ENCODE results near the gene NR6A1.

Gene NR6A1

GRCh38 chr9:124574534-124575375 is 196.4 kb downstream of the NR6A1 start:
- DNase-seq = no peak
- in situ Hi-C loops (cut with MboI; ENCODE audit: low pct_unique_long_range_greater_than_20kb, low sequenced_read_pairs) = no loop called here

GRCh38 chr9:124570942-124571666 is 200.0 kb downstream of the NR6A1 start:
- in situ Hi-C loops (cut with MboI; ENCODE audit: low pct_unique_long_range_greater_than_20kb, low sequenced_read_pairs) = no loop called here
- DNase-seq = no peak

GRCh38 chr9:124569942-124570341 is 201.2 kb downstream of the NR6A1 start:
- in situ Hi-C loops (cut with MboI; ENCODE audit: low pct_unique_long_range_greater_than_20kb, low sequenced_read_pairs) = no loop called here
- DNase-seq = no peak

- DNase-seq = no peak
- in situ Hi-C loops (cut with MboI; ENCODE audit: low pct_unique_long_range_greater_than_20kb, low sequenced_read_pairs) = no loop called here
These were observed 203.7 kb downstream of the NR6A1 start for GRCh38 chr9:124567362-124567761.

GRCh38 chr9:124562328-124562727 is 208.8 kb downstream of the NR6A1 start:
- in situ Hi-C loops (cut with MboI; ENCODE audit: low pct_unique_long_range_greater_than_20kb, low sequenced_read_pairs) = no loop called here
- DNase-seq = no peak

- no peak for DNase-seq
- in situ Hi-C loops (cut with MboI; ENCODE audit: low pct_unique_long_range_greater_than_20kb, low sequenced_read_pairs) = no loop called here
These were observed 211.2 kb downstream of the NR6A1 start for GRCh38 chr9:124559871-124560270.

GRCh38 chr9:124558777-124559470 is 212.2 kb downstream of the NR6A1 start:
- in situ Hi-C loops (cut with MboI; ENCODE audit: low pct_unique_long_range_greater_than_20kb, low sequenced_read_pairs) = no loop called here

GRCh38 chr9:124557895-124558294 is 213.2 kb downstream of the NR6A1 start:
- DNase-seq = no peak
- in situ Hi-C loops (cut with MboI; ENCODE audit: low pct_unique_long_range_greater_than_20kb, low sequenced_read_pairs) = no loop called here

More at GRCh38 chr9:124558777-124559470, 212.2 kb downstream of the NR6A1 start:
- no peak for DNase-seq

- no peak for DNase-seq
These were observed 216.1 kb downstream of the NR6A1 start for GRCh38 chr9:124555043-124555442.

GRCh38 chr9:124553738-124554137 is 217.4 kb downstream of the NR6A1 start:
- in situ Hi-C loops (cut with MboI; ENCODE audit: low pct_unique_long_range_greater_than_20kb, low sequenced_read_pairs) = no loop called here
- DNase-seq = no peak

More at GRCh38 chr9:124555043-124555442, 216.1 kb downstream of the NR6A1 start:
- in situ Hi-C loops (cut with MboI; ENCODE audit: low pct_unique_long_range_greater_than_20kb, low sequenced_read_pairs) = no loop called here

- DNase-seq = no peak
- in situ Hi-C loops (cut with MboI; ENCODE audit: low pct_unique_long_range_greater_than_20kb, low sequenced_read_pairs) = no loop called here
These were observed 218.9 kb downstream of the NR6A1 start for GRCh38 chr9:124552273-124552605.

GRCh38 chr9:124551472-124552272 is 219.4 kb downstream of the NR6A1 start:
- in situ Hi-C loops (cut with MboI; ENCODE audit: low pct_unique_long_range_greater_than_20kb, low sequenced_read_pairs) = no loop called here
- peak; percentile 58 for DNase-seq

GRCh38 chr9:124550072-124550471 is 221.0 kb downstream of the NR6A1 start:
- no peak for DNase-seq
- in situ Hi-C loops (cut with MboI; ENCODE audit: low pct_unique_long_range_greater_than_20kb, low sequenced_read_pairs) = no loop called here

GRCh38 chr9:124549016-124549415 is 222.1 kb downstream of the NR6A1 start:
- in situ Hi-C loops (cut with MboI; ENCODE audit: low pct_unique_long_range_greater_than_20kb, low sequenced_read_pairs) = no loop called here
- peak; percentile 43 for DNase-seq

- DNase-seq = no peak
- in situ Hi-C loops (cut with MboI; ENCODE audit: low pct_unique_long_range_greater_than_20kb, low sequenced_read_pairs) = no loop called here
These were observed 226.6 kb downstream of the NR6A1 start for GRCh38 chr9:124544535-124544934.

GRCh38 chr9:124541824-124542223 is 229.3 kb downstream of the NR6A1 start:
- no peak for DNase-seq

GRCh38 chr9:124537926-124538325 is 233.2 kb downstream of the NR6A1 start:
- in situ Hi-C loops (cut with MboI; ENCODE audit: low pct_unique_long_range_greater_than_20kb, low sequenced_read_pairs) = no loop called here
- no peak for DNase-seq

More at GRCh38 chr9:124541824-124542223, 229.3 kb downstream of the NR6A1 start:
- in situ Hi-C loops (cut with MboI; ENCODE audit: low pct_unique_long_range_greater_than_20kb, low sequenced_read_pairs) = no loop called here

- in situ Hi-C loops (cut with MboI; ENCODE audit: low pct_unique_long_range_greater_than_20kb, low sequenced_read_pairs) = no loop called here
- DNase-seq = no peak
These were observed 235.3 kb downstream of the NR6A1 start for GRCh38 chr9:124535846-124536245.

GRCh38 chr9:124532897-124533296 is 238.2 kb downstream of the NR6A1 start:
- in situ Hi-C loops (cut with MboI; ENCODE audit: low pct_unique_long_range_greater_than_20kb, low sequenced_read_pairs) = no loop called here
- no peak for DNase-seq

Data from KBM-7 (cell line).